NB4 (cell line): ENCODE data around the gene KLF3.

Experiments used
- CTCF ChIP-seq: IDR thresholded peaks from one replicate; pipeline ENCODE4 v1.5.1; 2012; ENCODE audit warnings: low read depth, low read length
- MAX ChIP-seq: IDR thresholded peaks from 2 replicates; pipeline ENCODE4 v1.6.1; 2011; ENCODE audit warnings: low read depth, low read length
- POLR2A ChIP-seq: IDR thresholded peaks from 2 replicates; pipeline ENCODE4 v1.6.1; 2011; ENCODE audit warnings: mild to moderate bottlenecking; ENCODE audit not compliant: insufficient read length; ENCODE audit errors: extremely low read depth

- no peak for TF ChIP-seq CTCF
- no peak for TF ChIP-seq POLR2A
- TF ChIP-seq MAX, result peak; percentile 72; the same call in 1 of the 2 replicates
Measured at GRCh38 chr4:38667085-38667893, 3.3 kb downstream of the KLF3 start.
